Measurements from ENCODE around the gene SAP30. TPM values are rescaled to one million over a fixed set of nuclear protein-coding genes. Genes with fewer than 3 reads are reported as not detected.

SAP30 gene
- total RNA-seq, 1 experiment from 2014 or later = 12.0 TPM

Other genes with a start within 250 kb of the SAP30 start
- 21.3 TPM for gene GALNT7, start 202.1 kb upstream of the SAP30 start, total RNA-seq (2021; ENCODE audit: unreplicated experiment)
- 388 TPM for gene HMGB2, start 36.6 kb upstream of the SAP30 start, total RNA-seq (2021; ENCODE audit: unreplicated experiment)
- gene SCRG1, start 28.2 kb downstream of the SAP30 start, total RNA-seq (2021; ENCODE audit: unreplicated experiment) = not detected
- gene HAND2, start 159.3 kb downstream of the SAP30 start, total RNA-seq (2021; ENCODE audit: unreplicated experiment) = not detected

All from HCT116 (cell line).